Measurements from ENCODE around the gene ATP9B. TPM values are rescaled to one million over a fixed set of nuclear protein-coding genes. Genes with fewer than 3 reads are reported as not detected.

The ATP9B gene
- total and polyA plus RNA-seq, 7 donors, result 6.5 to 66.5 (median 28.1) TPM

DNA sequence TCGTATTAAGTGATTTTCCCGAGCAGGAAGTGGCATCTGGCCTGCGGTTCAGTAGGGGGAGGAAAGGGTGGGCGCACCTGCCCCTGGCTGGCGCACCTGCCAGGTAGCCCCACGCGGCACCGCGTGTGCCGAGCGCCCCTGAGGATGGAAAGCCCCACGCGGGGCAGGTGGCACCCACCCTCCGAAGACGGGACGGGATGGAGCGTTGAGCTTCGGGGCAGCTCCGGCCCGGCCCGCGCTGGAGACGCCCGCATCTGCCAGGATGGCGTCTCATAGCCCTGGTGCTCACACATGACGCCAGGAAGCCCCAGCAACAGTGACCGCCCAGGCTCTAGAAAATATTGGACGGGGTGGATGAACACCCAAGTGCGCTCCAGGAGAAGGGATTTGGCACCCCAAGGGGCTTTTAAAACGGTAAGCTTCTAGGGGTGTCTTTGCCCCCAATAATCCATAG lies 324.0 kb downstream of the ATP9B start:
- peak; percentile 76 for DNase-seq

DNA sequence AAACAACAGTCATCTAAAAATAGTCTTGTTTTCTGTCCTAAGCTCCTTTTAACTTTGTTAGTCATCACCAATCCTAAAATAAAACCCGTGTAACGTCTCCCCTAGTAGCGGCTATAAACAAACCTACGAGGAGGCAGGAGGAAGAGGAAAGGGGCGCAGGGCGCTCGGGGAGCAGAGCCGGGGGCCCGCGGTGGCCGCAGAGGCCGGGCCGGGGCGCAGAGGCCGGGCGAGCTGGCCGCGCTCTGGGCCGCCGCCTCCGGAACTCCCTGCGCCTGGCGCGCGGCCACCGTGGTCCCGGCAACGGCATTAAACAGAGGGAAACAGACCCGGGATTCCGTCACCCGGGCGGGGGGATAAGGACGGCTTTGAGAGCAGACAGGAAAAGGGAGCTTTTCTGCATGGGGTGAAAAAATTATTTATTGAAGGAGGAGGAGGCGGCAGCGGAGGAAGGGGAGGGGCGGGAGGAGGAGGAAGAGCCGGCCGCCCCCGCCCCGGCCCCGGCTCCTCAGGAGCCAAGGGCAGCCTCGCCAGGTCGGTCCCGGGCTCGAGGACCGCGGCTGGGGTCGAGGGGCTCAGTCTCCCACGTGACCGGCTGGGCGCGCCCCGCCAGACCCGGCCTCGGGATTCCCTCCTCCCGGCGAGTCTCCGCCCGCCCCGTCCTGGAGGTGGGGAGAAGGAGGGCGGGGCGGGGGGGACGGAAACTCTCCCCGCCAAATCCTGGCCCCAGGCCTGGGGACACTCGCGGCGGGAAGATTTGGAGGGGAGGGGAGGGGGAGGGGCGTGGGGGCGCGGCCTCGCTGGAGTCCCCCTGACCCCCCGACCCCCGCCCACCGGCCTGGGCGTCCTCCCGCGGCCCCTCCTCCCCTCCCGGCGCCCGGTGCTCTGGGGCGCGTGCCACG lies 324.7 kb downstream of the ATP9B start:
- no peaks in the 10 kb centered on the region for H3K27me3 ChIP-seq
- peaks cover 0 to 38% (median 32%) of the 10 kb centered on the region in 4 donors for H3K4me1 ChIP-seq
- WGBS, 2 donors, result 0 to 1% methylated on average over 82 to 83 of the region's 83 CpGs
- H3K4me3 ChIP-seq, result peak overlapping the region; percentile 40 to 82 (median 64)
- DNase-seq, result peak; percentile 97
- intact Hi-C loops (cut with DNase I), result loop anchor here (5.0 kb wide), 1 partner anchor 193 kb away; no protein-coding TSS in a partner anchor
- TF ChIP-seq EP300 (IDR thresholded peaks at IDR 0.05) (peak in 1 of 4 donors; percentile 59), POLR2AphosphoS5 (IDR thresholded peaks at IDR 0.05) (peak; percentile 8 to 61 (median 50)), POLR2A (IDR thresholded peaks at IDR 0.05) (no peak)
- TF ChIP-seq, protein P1, sequence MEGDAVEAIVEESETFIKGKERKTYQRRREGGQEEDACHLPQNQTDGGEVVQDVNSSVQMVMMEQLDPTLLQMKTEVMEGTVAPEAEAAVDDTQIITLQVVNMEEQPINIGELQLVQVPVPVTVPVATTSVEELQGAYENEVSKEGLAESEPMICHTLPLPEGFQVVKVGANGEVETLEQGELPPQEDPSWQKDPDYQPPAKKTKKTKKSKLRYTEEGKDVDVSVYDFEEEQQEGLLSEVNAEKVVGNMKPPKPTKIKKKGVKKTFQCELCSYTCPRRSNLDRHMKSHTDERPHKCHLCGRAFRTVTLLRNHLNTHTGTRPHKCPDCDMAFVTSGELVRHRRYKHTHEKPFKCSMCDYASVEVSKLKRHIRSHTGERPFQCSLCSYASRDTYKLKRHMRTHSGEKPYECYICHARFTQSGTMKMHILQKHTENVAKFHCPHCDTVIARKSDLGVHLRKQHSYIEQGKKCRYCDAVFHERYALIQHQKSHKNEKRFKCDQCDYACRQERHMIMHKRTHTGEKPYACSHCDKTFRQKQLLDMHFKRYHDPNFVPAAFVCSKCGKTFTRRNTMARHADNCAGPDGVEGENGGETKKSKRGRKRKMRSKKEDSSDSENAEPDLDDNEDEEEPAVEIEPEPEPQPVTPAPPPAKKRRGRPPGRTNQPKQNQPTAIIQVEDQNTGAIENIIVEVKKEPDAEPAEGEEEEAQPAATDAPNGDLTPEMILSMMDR (IDR thresholded peaks at IDR 0.05), result no peak
- H3K27ac ChIP-seq, result peak overlapping the region; percentile 95 to 98 (median 96)
- no peaks in the 10 kb centered on the region for H3K9me3 ChIP-seq
- no peaks in the 10 kb centered on the region for H3K36me3 ChIP-seq

More for the DNA sequence above, 324.0 kb downstream of the ATP9B start:
- H3K9me3 ChIP-seq, result no peaks in the 10 kb centered on the region
- peak in 1 of 4 donors; percentile 14 for TF ChIP-seq POLR2AphosphoS5 (IDR thresholded peaks at IDR 0.05)
- TF ChIP-seq POLR2A (IDR thresholded peaks at IDR 0.05), result no peak
- no peak for TF ChIP-seq EP300 (IDR thresholded peaks at IDR 0.05)
- peak overlapping the region; percentile 95 to 98 (median 96) for H3K27ac ChIP-seq
- H3K27me3 ChIP-seq, result no peaks in the 10 kb centered on the region
- H3K4me1 ChIP-seq, result peaks cover 0 to 33% (median 30%) of the 10 kb centered on the region in 4 donors
- H3K36me3 ChIP-seq, result no peaks in the 10 kb centered on the region
- intact Hi-C loops (cut with DNase I), result loop anchor here (5.0 kb wide), 1 partner anchor 194 kb away; no protein-coding TSS in a partner anchor
- peak overlapping the region in 3 of 4 donors; percentile 61 to 82 (median 67) for H3K4me3 ChIP-seq
- 2% methylated on average over 30 of the region's 30 CpGs for WGBS, 2 donors

DNA sequence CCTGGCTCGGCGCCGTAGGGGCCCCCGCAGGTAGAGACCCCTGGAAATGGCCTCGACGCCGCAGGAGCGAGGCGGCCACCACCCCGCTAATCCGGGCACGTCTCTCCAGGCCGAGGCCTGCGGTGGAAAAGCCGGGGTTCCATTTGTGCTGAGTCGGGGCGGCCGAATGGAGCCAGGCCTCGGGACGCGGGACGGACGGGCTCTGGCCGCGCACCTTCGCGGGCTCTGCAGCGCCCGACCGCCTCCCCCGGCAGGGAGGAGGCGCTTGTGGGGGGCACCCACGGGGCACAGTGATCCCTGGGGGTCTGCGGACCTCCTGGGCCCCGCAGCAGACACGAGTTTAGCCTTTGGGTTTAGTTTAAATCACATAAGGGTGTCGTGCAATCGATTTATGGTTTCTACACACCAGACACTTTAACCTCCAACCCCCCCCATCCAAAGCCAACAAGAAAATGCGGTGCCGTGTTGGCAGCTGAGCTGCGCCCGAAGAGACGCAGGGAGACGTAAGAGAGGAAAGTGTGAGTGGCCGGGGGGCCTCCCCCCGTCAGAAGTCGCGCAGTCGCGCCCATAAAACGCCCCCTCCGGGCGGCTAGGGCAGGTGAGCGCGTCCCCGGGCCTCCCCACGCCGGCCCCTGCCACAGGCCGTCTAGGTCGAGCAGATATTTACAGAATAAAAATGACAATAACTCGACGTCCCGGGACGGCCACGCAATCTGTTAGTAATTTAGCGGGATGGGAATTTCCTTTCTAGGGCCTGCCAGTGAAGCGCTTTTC lies 325.5 kb downstream of the ATP9B start:
- Histone ChIP-seq H3K27ac (peak overlapping the region; percentile 95 to 98 (median 96)), H3K36me3 (no peaks in the 10 kb centered on the region), H3K4me1 (peaks cover 0 to 46% (median 39%) of the 10 kb centered on the region in 4 donors), H3K4me3 (peak overlapping the region; percentile 40 to 82 (median 64)), H3K27me3 (no peaks in the 10 kb centered on the region), H3K9me3 (no peaks in the 10 kb centered on the region)
- intact Hi-C loops (cut with DNase I), result loop anchor here (5.0 kb wide), 2 partner anchors 113 to 193 kb away; no protein-coding TSS in a partner anchor
- peak; percentile 88 for DNase-seq
- TF ChIP-seq EP300 (IDR thresholded peaks at IDR 0.05), result no peak
- peak; percentile 5 to 54 (median 30) for TF ChIP-seq POLR2AphosphoS5 (IDR thresholded peaks at IDR 0.05)
- WGBS, 2 donors, result 1% methylated on average over 67 of the region's 67 CpGs

- no peaks in the 10 kb centered on the region for H3K36me3 ChIP-seq
- WGBS, 2 donors, result 3 to 7% methylated on average over 28 to 29 of the region's 34 CpGs
- H3K9me3 ChIP-seq, result no peaks in the 10 kb centered on the region
- peaks cover 0 to 50% (median 40%) of the 10 kb centered on the region in 4 donors for H3K4me1 ChIP-seq
- no peak for TF ChIP-seq POLR2A (IDR thresholded peaks at IDR 0.05)
- intact Hi-C loops (cut with DNase I), result loop anchor here (5.0 kb wide), 1 partner anchor 112 kb away; no protein-coding TSS in a partner anchor
- no peak for DNase-seq
- no peaks in the 10 kb centered on the region for H3K27me3 ChIP-seq
- H3K4me3 ChIP-seq, result peak overlapping the region; percentile 40 to 82 (median 64)
- peak overlapping the region; percentile 95 to 98 (median 96) for H3K27ac ChIP-seq
Observed at GRCh38 chr18:79395308-79395640, 326.1 kb downstream of the ATP9B start.

GRCh38 chr18:79395761-79396404 lies 326.7 kb downstream of the ATP9B start, which contains the start of gene NFATC1:
Gene NFATC1 (plus strand): TSS chr18:79395930. CDS start chr18:79396225, 295 bp downstream.
- peak within 1 kb of the TSS; percentile 95 to 98 (median 96) for H3K27ac ChIP-seq
- H3K36me3 ChIP-seq, result no peaks in the 10 kb centered on the region
- peaks cover 0 to 54% (median 41%) of the 10 kb centered on the region in 4 donors for H3K4me1 ChIP-seq
- TF ChIP-seq EP300 (IDR thresholded peaks at IDR 0.05) (no peak), POLR2AphosphoS5 (IDR thresholded peaks at IDR 0.05) (peak; percentile 75 to 91 (median 80))
- no peaks in the 10 kb centered on the region for H3K27me3 ChIP-seq
- H3K9me3 ChIP-seq, result no peaks in the 10 kb centered on the region
- H3K4me3 ChIP-seq, result peak within 1 kb of the TSS; percentile 40 to 82 (median 64)
- 1% methylated on average over 91 of the region's 91 CpGs for WGBS, 2 donors
- DNase-seq, result peak; percentile 95
- intact Hi-C loops (cut with DNase I), result loop anchor here (5.0 kb wide), 1 partner anchor 111 kb away; no protein-coding TSS in a partner anchor

Measured in sigmoid colon (tissue), 7 donors.